ENCODE data around the gene RAPGEFL1.

DNA sequence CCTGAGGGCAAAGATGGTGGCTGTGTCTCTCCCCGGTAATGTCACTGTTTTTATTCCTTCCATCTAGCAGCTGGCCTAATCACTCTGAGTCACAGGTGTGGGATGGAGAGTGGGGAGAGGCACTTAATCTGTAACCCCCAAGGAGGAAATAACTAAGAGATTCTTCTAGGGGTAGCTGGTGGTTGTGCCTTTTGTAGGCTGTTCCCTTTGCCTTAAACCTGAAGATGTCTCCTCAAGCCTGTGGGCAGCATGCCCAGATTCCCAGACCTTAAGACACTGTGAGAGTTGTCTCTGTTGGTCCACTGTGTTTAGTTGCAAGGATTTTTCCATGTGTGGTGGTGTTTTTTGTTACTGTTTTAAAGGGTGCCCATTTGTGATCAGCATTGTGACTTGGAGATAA lies 5.5 kb upstream of the RAPGEFL1 start:
- TF ChIP-seq, protein P1, sequence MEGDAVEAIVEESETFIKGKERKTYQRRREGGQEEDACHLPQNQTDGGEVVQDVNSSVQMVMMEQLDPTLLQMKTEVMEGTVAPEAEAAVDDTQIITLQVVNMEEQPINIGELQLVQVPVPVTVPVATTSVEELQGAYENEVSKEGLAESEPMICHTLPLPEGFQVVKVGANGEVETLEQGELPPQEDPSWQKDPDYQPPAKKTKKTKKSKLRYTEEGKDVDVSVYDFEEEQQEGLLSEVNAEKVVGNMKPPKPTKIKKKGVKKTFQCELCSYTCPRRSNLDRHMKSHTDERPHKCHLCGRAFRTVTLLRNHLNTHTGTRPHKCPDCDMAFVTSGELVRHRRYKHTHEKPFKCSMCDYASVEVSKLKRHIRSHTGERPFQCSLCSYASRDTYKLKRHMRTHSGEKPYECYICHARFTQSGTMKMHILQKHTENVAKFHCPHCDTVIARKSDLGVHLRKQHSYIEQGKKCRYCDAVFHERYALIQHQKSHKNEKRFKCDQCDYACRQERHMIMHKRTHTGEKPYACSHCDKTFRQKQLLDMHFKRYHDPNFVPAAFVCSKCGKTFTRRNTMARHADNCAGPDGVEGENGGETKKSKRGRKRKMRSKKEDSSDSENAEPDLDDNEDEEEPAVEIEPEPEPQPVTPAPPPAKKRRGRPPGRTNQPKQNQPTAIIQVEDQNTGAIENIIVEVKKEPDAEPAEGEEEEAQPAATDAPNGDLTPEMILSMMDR (IDR thresholded peaks at IDR 0.05) = no peak
- TF ChIP-seq POLR2A (IDR thresholded peaks at IDR 0.05) = no peak
- no peak for TF ChIP-seq POLR2AphosphoS5 (IDR thresholded peaks at IDR 0.05)
